ENCODE data around the gene MYH10.

Gene MYH10

GRCh38 chr17:8574687-8575086 lies 55.8 kb downstream of the MYH10 start:
- no peak for DNase-seq (ENCODE audit: low read depth, low spot score)
- no peak overlapping the region for H3K4me3 ChIP-seq (ENCODE audit: low read depth, low read length)
- TF ChIP-seq CTCF (IDR thresholded peaks at IDR 0.05; ENCODE audit: low read depth, low read length), result peak; percentile 18
- in situ Hi-C loops (cut with HindIII; ENCODE audit: low sequenced_read_pairs), result no loop called here

- TF ChIP-seq CTCF (IDR thresholded peaks at IDR 0.05; ENCODE audit: low read depth, low read length), result peak; percentile 7
- DNase-seq (ENCODE audit: low read depth, low spot score), result no peak
- H3K4me3 ChIP-seq (ENCODE audit: low read depth, low read length), result no peak overlapping the region
- in situ Hi-C loops (cut with HindIII; ENCODE audit: low sequenced_read_pairs), result no loop called here
These were observed 57.8 kb downstream of the MYH10 start for GRCh38 chr17:8572764-8573163.

- no peak overlapping the region for H3K4me3 ChIP-seq (ENCODE audit: low read depth, low read length)
- in situ Hi-C loops (cut with HindIII; ENCODE audit: low sequenced_read_pairs), result no loop called here
- TF ChIP-seq CTCF (IDR thresholded peaks at IDR 0.05; ENCODE audit: low read depth, low read length), result no peak
- peak; percentile 52 for DNase-seq (ENCODE audit: low read depth, low spot score)
These were observed 66.4 kb downstream of the MYH10 start for GRCh38 chr17:8563981-8564602.

- in situ Hi-C loops (cut with HindIII; ENCODE audit: low sequenced_read_pairs), result no loop called here
- H3K4me3 ChIP-seq (ENCODE audit: low read depth, low read length), result no peak overlapping the region
- DNase-seq (ENCODE audit: low read depth, low spot score), result no peak
- TF ChIP-seq CTCF (IDR thresholded peaks at IDR 0.05; ENCODE audit: low read depth, low read length), result no peak
These were observed 67.3 kb downstream of the MYH10 start for GRCh38 chr17:8563024-8563776.

- in situ Hi-C loops (cut with HindIII; ENCODE audit: low sequenced_read_pairs), result no loop called here
- H3K4me3 ChIP-seq (ENCODE audit: low read depth, low read length), result no peak overlapping the region
- no peak for TF ChIP-seq CTCF (IDR thresholded peaks at IDR 0.05; ENCODE audit: low read depth, low read length)
- no peak for DNase-seq (ENCODE audit: low read depth, low spot score)
These were observed 72.4 kb downstream of the MYH10 start for GRCh38 chr17:8558144-8558543.

GRCh38 chr17:8557176-8557806 lies 73.2 kb downstream of the MYH10 start:
- in situ Hi-C loops (cut with HindIII; ENCODE audit: low sequenced_read_pairs), result no loop called here
- no peak overlapping the region for H3K4me3 ChIP-seq (ENCODE audit: low read depth, low read length)
- DNase-seq (ENCODE audit: low read depth, low spot score), result no peak
- no peak for TF ChIP-seq CTCF (IDR thresholded peaks at IDR 0.05; ENCODE audit: low read depth, low read length)

All from astrocyte of the spinal cord (primary cell).